BLaER1 (cell line): Measurements from ENCODE around the gene OR56A5.

Experiments
- H3K27ac ChIP-seq: shearing (Covaris generic); formaldehyde crosslinking; 2 replicates; pipeline ENCODE4 v1.8.1; 2022
- H3K27me3 ChIP-seq: shearing (Covaris generic); formaldehyde crosslinking; 2 replicates; pipeline ENCODE4 v1.8.1; 2022
- H3K36me3 ChIP-seq: shearing (Covaris generic); formaldehyde crosslinking; 2 replicates; pipeline ENCODE4 v1.8.1; 2022
- H3K4me1 ChIP-seq: shearing (Covaris generic); formaldehyde crosslinking; 2 replicates; pipeline ENCODE4 v1.8.1; 2022
- H3K4me2 ChIP-seq: shearing (Covaris generic); formaldehyde crosslinking; 2 replicates; pipeline ENCODE4 v1.8.1; 2022
- H3K4me3 ChIP-seq: shearing (Covaris generic); formaldehyde crosslinking; 2 replicates; pipeline ENCODE4 v1.8.1; 2022
- H3K9ac ChIP-seq: shearing (Covaris generic); formaldehyde crosslinking; 2 replicates; pipeline ENCODE4 v1.8.1; 2022
- H3K9me3 ChIP-seq: shearing (Covaris generic); formaldehyde crosslinking; 2 replicates; pipeline ENCODE4 v1.8.1; 2022
- H4K20me1 ChIP-seq: shearing (Covaris generic); formaldehyde crosslinking; 2 replicates; pipeline ENCODE4 v1.8.1; 2022
- Cebpa-rat ChIP-seq: shearing (Covaris generic); IDR thresholded peaks from 2 replicates; pipeline ENCODE4 v1.8.1; 2022

OR56A5 gene

GRCh38 chr11:5968394-5968793 is at the start of gene OR56A5:
Gene OR56A5 (minus strand): TSS chr11:5968494. CDS start chr11:5968494, 0 bp downstream.
- TF ChIP-seq Cebpa-rat: no peak
- no peak within 1 kb of the TSS for H3K4me2 ChIP-seq
- H3K9me3 ChIP-seq: 0 out of 2 replicates have a peak, but pooled peaks cover 2% of the 10 kb centered on the region
- H3K27ac ChIP-seq: no peak within 1 kb of the TSS
- no peak within 1 kb of the TSS for H3K4me3 ChIP-seq
- no peak within 1 kb of the TSS for H3K9ac ChIP-seq
- H3K4me1 ChIP-seq: peaks cover 2% of the 10 kb centered on the region
- H4K20me1 ChIP-seq: no peaks in the 10 kb centered on the region
- H3K27me3 ChIP-seq: no peaks in the 10 kb centered on the region
- H3K36me3 ChIP-seq: no peaks in the 10 kb centered on the region

GRCh38 chr11:6013042-6013441 is 44.7 kb upstream of the OR56A5 start:
- Histone ChIP-seq H3K27ac (no peak overlapping the region), H3K9ac (no peak overlapping the region), H3K4me3 (no peak overlapping the region), H3K4me2 (no peak overlapping the region), H3K36me3 (no peaks in the 10 kb centered on the region), H3K27me3 (no peaks in the 10 kb centered on the region), H3K4me1 (no peaks in the 10 kb centered on the region), H3K9me3 (peaks cover 10% of the 10 kb centered on the region; the same call in 1 of the 2 replicates), H4K20me1 (no peaks in the 10 kb centered on the region)
- no peak for TF ChIP-seq Cebpa-rat

DNA sequence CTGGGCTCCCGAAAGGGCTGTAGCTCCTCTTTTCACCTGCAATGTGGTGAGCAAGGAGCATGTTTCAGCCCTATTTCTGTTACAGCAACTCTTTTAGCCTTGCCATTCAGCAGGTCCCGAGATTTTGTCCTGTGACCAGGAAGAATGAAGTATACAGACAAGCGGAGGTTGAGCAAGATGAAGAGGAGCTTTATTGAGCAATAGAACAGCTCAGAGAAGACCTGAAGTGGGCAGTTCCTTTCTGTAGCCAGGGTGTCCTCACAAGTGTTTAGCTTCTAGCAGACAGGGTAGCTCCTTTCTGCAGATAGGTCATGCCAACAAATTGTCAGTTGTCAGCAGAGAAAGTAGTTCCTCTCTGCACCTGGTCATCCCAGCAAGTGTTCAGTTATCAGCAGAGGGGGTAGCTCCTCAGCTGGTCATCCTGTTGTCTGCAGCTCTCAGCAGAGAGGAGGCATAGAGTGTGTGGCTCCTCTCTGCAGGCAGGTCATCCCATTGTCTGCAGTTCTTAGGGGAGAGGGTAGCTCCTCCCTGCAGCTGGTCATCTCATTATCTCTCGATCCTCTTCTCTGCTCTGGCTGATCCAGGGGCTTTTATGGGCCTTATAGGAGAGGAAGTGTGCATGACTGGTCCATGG is 43.9 kb upstream of the OR56A5 start:
- no peaks in the 10 kb centered on the region for H4K20me1 ChIP-seq
- no peak for TF ChIP-seq Cebpa-rat
- H3K27ac ChIP-seq: no peak overlapping the region
- H3K4me1 ChIP-seq: no peaks in the 10 kb centered on the region
- H3K9me3 ChIP-seq: peaks cover 8% of the 10 kb centered on the region; the same call in 1 of the 2 replicates
- no peak overlapping the region for H3K4me2 ChIP-seq
- H3K36me3 ChIP-seq: no peaks in the 10 kb centered on the region
- no peaks in the 10 kb centered on the region for H3K27me3 ChIP-seq
- no peak overlapping the region for H3K4me3 ChIP-seq
- no peak overlapping the region for H3K9ac ChIP-seq

DNA sequence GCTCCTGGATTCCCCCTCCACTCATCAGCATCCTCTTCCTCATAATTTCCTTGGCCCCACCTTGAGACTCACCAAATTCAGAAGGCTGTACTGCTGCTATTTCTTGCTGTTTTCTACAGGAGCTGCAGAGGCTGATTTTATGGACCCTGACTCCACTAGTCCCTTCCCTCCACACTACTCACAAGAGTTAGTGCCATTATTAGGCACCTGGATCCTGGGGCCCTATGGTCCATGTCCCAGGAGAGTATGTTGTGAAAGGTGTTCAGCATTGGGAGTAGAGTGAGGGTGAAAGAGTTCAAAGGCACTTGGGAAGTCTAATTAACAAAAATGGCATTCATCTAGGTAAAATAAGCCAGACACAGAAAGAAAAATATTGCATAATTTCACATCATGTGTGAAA is 38.6 kb upstream of the OR56A5 start, which contains the start of gene OR56A4:
OR56A4 (minus strand) TSS at position 101 of the 400 bp plus-strand sequence. CDS start 3,954 bp downstream, outside the sequence.
- Histone ChIP-seq H3K4me3 (no peak within 1 kb of the TSS), H3K9me3 (no peaks in the 10 kb centered on the region), H3K4me1 (no peaks in the 10 kb centered on the region), H4K20me1 (no peaks in the 10 kb centered on the region), H3K9ac (no peak within 1 kb of the TSS), H3K27ac (no peak within 1 kb of the TSS), H3K36me3 (no peaks in the 10 kb centered on the region), H3K27me3 (no peaks in the 10 kb centered on the region), H3K4me2 (no peak within 1 kb of the TSS)
- TF ChIP-seq Cebpa-rat: no peak

GRCh38 chr11:6006395-6006794 is 38.1 kb upstream of the OR56A5 start:
- H3K27ac ChIP-seq: no peak overlapping the region
- H3K4me2 ChIP-seq: no peak overlapping the region
- no peaks in the 10 kb centered on the region for H3K36me3 ChIP-seq
- H3K9me3 ChIP-seq: no peaks in the 10 kb centered on the region
- no peak overlapping the region for H3K4me3 ChIP-seq
- no peaks in the 10 kb centered on the region for H4K20me1 ChIP-seq
- no peak overlapping the region for H3K9ac ChIP-seq
- TF ChIP-seq Cebpa-rat: no peak
- no peaks in the 10 kb centered on the region for H3K27me3 ChIP-seq
- H3K4me1 ChIP-seq: no peaks in the 10 kb centered on the region

DNA sequence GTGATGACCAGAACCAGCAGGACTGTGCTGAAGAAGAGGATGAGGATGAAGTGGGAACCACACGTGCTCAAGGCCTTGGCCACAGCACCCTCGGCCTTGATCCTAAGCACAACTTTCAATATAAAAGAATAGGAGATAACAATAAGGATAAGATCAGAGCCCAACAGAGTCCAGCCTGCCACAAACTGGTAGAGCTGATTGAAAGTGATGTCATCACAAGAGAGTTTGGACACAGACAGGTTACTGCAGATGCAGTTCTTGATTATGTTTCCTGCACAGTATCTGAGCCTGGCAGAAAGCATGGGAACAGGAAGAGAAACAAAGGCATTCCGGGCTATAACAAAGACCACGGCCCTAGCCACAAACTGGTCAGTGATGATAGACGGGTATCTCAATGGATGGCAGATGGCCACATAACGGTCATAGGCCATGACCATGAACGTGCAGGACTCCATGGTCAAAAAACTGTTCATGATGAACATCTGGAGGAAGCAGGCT is 34.0 kb upstream of the OR56A5 start:
- no peaks in the 10 kb centered on the region for H3K4me1 ChIP-seq
- H3K9me3 ChIP-seq: no peaks in the 10 kb centered on the region
- no peaks in the 10 kb centered on the region for H4K20me1 ChIP-seq
- no peak overlapping the region for H3K4me2 ChIP-seq
- no peak overlapping the region for H3K27ac ChIP-seq
- no peaks in the 10 kb centered on the region for H3K27me3 ChIP-seq
- H3K4me3 ChIP-seq: no peak overlapping the region
- H3K36me3 ChIP-seq: no peaks in the 10 kb centered on the region
- no peak for TF ChIP-seq Cebpa-rat
- no peak overlapping the region for H3K9ac ChIP-seq

- TF ChIP-seq Cebpa-rat: no peak
- Histone ChIP-seq H4K20me1 (no peaks in the 10 kb centered on the region), H3K9me3 (no peaks in the 10 kb centered on the region), H3K4me1 (no peaks in the 10 kb centered on the region), H3K4me3 (no peak overlapping the region), H3K27me3 (no peaks in the 10 kb centered on the region), H3K36me3 (no peaks in the 10 kb centered on the region), H3K27ac (no peak overlapping the region), H3K4me2 (no peak overlapping the region), H3K9ac (no peak overlapping the region)
Observed at GRCh38 chr11:5994791-5995190, 26.5 kb upstream of the OR56A5 start.

- no peak overlapping the region for H3K27ac ChIP-seq
- no peaks in the 10 kb centered on the region for H3K36me3 ChIP-seq
- no peaks in the 10 kb centered on the region for H3K4me1 ChIP-seq
- H3K27me3 ChIP-seq: no peaks in the 10 kb centered on the region
- no peak overlapping the region for H3K4me2 ChIP-seq
- H3K9me3 ChIP-seq: no peaks in the 10 kb centered on the region
- H3K4me3 ChIP-seq: no peak overlapping the region
- H4K20me1 ChIP-seq: no peaks in the 10 kb centered on the region
- no peak for TF ChIP-seq Cebpa-rat
- no peak overlapping the region for H3K9ac ChIP-seq
Observed at GRCh38 chr11:5992604-5993251, 24.4 kb upstream of the OR56A5 start.

GRCh38 chr11:5992150-5992549 is 23.9 kb upstream of the OR56A5 start:
- Histone ChIP-seq H3K4me3 (no peak overlapping the region), H3K4me1 (no peaks in the 10 kb centered on the region), H3K9ac (no peak overlapping the region), H3K27me3 (no peaks in the 10 kb centered on the region), H3K36me3 (no peaks in the 10 kb centered on the region), H3K27ac (no peak overlapping the region), H4K20me1 (no peaks in the 10 kb centered on the region), H3K9me3 (no peaks in the 10 kb centered on the region), H3K4me2 (no peak overlapping the region)
- no peak for TF ChIP-seq Cebpa-rat

DNA sequence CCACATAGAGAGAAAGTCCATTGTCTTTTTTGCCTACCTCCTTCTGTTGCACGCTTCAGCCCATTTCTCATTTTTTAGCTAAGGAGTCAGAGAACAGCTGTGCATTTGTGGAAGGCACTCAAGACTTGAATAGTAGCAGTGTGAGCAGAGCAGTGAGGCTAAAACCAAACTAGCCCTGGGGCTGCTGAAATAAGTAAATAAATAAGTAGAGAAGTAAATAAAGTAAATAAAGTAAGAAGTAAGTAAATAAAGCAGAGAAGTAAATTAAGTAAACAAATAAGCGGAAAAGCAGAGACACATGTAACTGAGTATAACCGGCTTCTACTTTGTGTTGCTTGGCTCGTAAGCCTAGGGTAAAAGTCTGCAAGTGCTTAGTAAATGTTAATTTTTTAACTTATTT is 20.9 kb upstream of the OR56A5 start:
- no peak overlapping the region for H3K4me2 ChIP-seq
- TF ChIP-seq Cebpa-rat: no peak
- H4K20me1 ChIP-seq: no peaks in the 10 kb centered on the region
- H3K27ac ChIP-seq: no peak overlapping the region
- no peaks in the 10 kb centered on the region for H3K27me3 ChIP-seq
- H3K36me3 ChIP-seq: no peaks in the 10 kb centered on the region
- no peak overlapping the region for H3K9ac ChIP-seq
- no peaks in the 10 kb centered on the region for H3K4me1 ChIP-seq
- H3K4me3 ChIP-seq: no peak overlapping the region
- no peaks in the 10 kb centered on the region for H3K9me3 ChIP-seq
